HepG2 (cell line): Measurements from ENCODE around the gene STARD10. TPM values are rescaled to one million over a fixed set of nuclear protein-coding genes. Genes with fewer than 3 reads are reported as not detected.

Experiments
- EP300 ChIP-seq, 3 experiments: sonication (generic) in 1 of 3; formaldehyde crosslinking in 1 of 3; IDR thresholded peaks; 2 replicates each; pipeline versions ENCODE4 v1.5.1 to v1.6.1; 2011 to 2020; ENCODE audit warnings: low read depth in 2 of 3, low read length in 2 of 3, borderline replicate concordance in 1 of 3, improper control_type of control experiment in 1 of 3, mild to moderate bottlenecking in 1 of 3, missing genetic modification reagents in 1 of 3, moderate library complexity in 1 of 3
- IRF2 ChIP-seq: IDR thresholded peaks from 2 replicates; pipeline ENCODE4 v1.6.1; 2018; ENCODE audit warnings: missing genetic modification reagents, missing compliant biosample characterization
- KLF16 ChIP-seq, 2 experiments: sonication (generic) in 1 of 2; formaldehyde crosslinking in 1 of 2; IDR thresholded peaks; 2 replicates each; pipeline versions ENCODE4 v1.6.1 to v1.8.0; 2016 to 2023; ENCODE audit warnings: missing genetic modification reagents in 2 of 2, missing compliant biosample characterization in 1 of 2
- MLX ChIP-seq: IDR thresholded peaks from 2 replicates; pipeline ENCODE4 v1.6.1; 2016
- NFRKB ChIP-seq: fragments of 450-650 bp; IDR thresholded peaks from 2 replicates; pipeline ENCODE4 v1.6.1; 2017
- SALL1 ChIP-seq: sonication (generic); formaldehyde crosslinking; IDR thresholded peaks from 2 replicates; pipeline ENCODE4 v1.8.0; 2022; ENCODE audit warnings: mild to moderate bottlenecking, missing genetic modification reagents
- SP5 ChIP-seq: IDR thresholded peaks from 2 replicates; pipeline ENCODE4 v1.6.1; 2016; ENCODE audit warnings: low read depth, borderline replicate concordance
- XRCC5 ChIP-seq: fragments of 200-400 bp; formaldehyde crosslinking; optimal IDR thresholded peaks from 2 replicates; pipeline ENCODE3; 2017; ENCODE audit warnings: mild to moderate bottlenecking, low read length
- ZNF33B ChIP-seq: sonication (generic); formaldehyde crosslinking; IDR thresholded peaks from 2 replicates; pipeline ENCODE4 v1.5.1; 2020; ENCODE audit warnings: mild to moderate bottlenecking, missing genetic modification reagents
- ZNF574 ChIP-seq: sonication (generic); formaldehyde crosslinking; IDR thresholded peaks from 2 replicates; pipeline ENCODE4 v1.4.0; 2020; ENCODE audit warnings: missing genetic modification reagents
- ZNF770 ChIP-seq: sonication (generic); formaldehyde crosslinking; IDR thresholded peaks from 2 replicates; pipeline ENCODE4 v1.5.0; 2020; ENCODE audit warnings: mild to moderate bottlenecking, missing genetic modification reagents
- ZNF781 ChIP-seq: sonication (generic); formaldehyde crosslinking; IDR thresholded peaks from 2 replicates; pipeline ENCODE4 v1.5.1; 2020; ENCODE audit warnings: borderline replicate concordance, mild to moderate bottlenecking, missing genetic modification reagents; ENCODE audit errors: not compliant biosample characterization
- ZNF788 ChIP-seq: sonication (generic); formaldehyde crosslinking; IDR thresholded peaks from 2 replicates; pipeline ENCODE4 v1.5.0; 2020; ENCODE audit warnings: mild to moderate bottlenecking, missing genetic modification reagents, borderline replicate concordance
- ZZZ3 ChIP-seq: sonication (generic); formaldehyde crosslinking; IDR thresholded peaks from 2 replicates; pipeline ENCODE4 v1.4.0; 2020; ENCODE audit warnings: missing genetic modification reagents, mild to moderate bottlenecking, borderline replicate concordance
- polyA plus RNA-seq, 8 experiments: library from polyadenylated mRNA; depleted of rRNA in 3 of 8; stranded (reverse) in 7 of 8; unstranded in 1 of 8; fragments of >200 nt; fragmentation: Illumina TruSeq in 4 of 8; extraction: Trizol in 4 of 8; gene quantifications; 2 replicates each; pipeline versions ENCODE4 v1.2.1 to v1.2.3, GENCODE V29; 2011 to 2016; ENCODE audit warnings: low read depth in 4 of 8, missing spikeins in 1 of 8, mixed read lengths in 1 of 8; ENCODE audit not compliant: insufficient read depth in 1 of 8
- total RNA-seq, 5 experiments: library from RNA; depleted of rRNA; stranded (reverse); fragments of >200 nt; fragmentation: Illumina TruSeq; extraction: Trizol; gene quantifications; 2 replicates each; pipeline ENCODE4 v1.2.3, GENCODE V29; 2016; ENCODE audit warnings: low read depth in 1 of 5
- TF ChIP-seq, protein P1 (sequence below): sonication (generic); formaldehyde crosslinking; IDR thresholded peaks from 2 replicates; pipeline ENCODE4 v1.4.0; 2020; ENCODE audit warnings: missing genetic modification reagents
- TF ChIP-seq, protein P2 (sequence below): IDR thresholded peaks from 2 replicates; pipeline ENCODE4 v1.6.1; 2016; ENCODE audit warnings: control low read depth
- TF ChIP-seq, protein P3 (sequence below): sonication (generic); formaldehyde crosslinking; IDR thresholded peaks from 2 replicates; pipeline ENCODE4 v1.8.0; 2022; ENCODE audit warnings: low read depth, missing genetic modification reagents

Gene STARD10
- total and polyA plus RNA-seq, 2 of the 13 experiments (the other 11 are each of a cell fraction or from before 2014, with no cell fraction given) = 260 to 341 TPM

- TF ChIP-seq, protein P1, sequence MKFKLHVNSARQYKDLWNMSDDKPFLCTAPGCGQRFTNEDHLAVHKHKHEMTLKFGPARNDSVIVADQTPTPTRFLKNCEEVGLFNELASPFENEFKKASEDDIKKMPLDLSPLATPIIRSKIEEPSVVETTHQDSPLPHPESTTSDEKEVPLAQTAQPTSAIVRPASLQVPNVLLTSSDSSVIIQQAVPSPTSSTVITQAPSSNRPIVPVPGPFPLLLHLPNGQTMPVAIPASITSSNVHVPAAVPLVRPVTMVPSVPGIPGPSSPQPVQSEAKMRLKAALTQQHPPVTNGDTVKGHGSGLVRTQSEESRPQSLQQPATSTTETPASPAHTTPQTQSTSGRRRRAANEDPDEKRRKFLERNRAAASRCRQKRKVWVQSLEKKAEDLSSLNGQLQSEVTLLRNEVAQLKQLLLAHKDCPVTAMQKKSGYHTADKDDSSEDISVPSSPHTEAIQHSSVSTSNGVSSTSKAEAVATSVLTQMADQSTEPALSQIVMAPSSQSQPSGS (CRISPR knock-in tag) = peak; percentile 69
- TF ChIP-seq ZNF574 = peak; percentile 53
- TF ChIP-seq ZZZ3 = peak; percentile 92
- no peak; the same call in 1 of the 2 replicates for TF ChIP-seq ZNF788 (CRISPR knock-in tag)
- TF ChIP-seq EP300 (IDR thresholded peaks at IDR 0.05; ENCODE audit: low read depth in 2 of 2, low read length in 2 of 2) = peak in 1 of 2 experiments; percentile 19; a peak in 1 of 4 replicates
- TF ChIP-seq EP300 (CRISPR knock-in tag; IDR thresholded peaks at IDR 0.05; ENCODE audit: borderline replicate concordance) = peak; percentile 23; the same call in 1 of the 2 replicates
- 0 out of 2 replicates have a peak, but pooled peaks have one; percentile 9 for TF ChIP-seq ZNF33B (CRISPR knock-in tag)
- TF ChIP-seq, protein P2, sequence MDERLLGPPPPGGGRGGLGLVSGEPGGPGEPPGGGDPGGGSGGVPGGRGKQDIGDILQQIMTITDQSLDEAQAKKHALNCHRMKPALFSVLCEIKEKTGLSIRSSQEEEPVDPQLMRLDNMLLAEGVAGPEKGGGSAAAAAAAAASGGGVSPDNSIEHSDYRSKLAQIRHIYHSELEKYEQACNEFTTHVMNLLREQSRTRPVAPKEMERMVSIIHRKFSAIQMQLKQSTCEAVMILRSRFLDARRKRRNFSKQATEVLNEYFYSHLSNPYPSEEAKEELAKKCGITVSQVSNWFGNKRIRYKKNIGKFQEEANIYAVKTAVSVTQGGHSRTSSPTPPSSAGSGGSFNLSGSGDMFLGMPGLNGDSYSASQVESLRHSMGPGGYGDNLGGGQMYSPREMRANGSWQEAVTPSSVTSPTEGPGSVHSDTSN (CRISPR knock-in tag) = peak; percentile 63; the same call in 1 of the 2 replicates
- TF ChIP-seq, protein P3, sequence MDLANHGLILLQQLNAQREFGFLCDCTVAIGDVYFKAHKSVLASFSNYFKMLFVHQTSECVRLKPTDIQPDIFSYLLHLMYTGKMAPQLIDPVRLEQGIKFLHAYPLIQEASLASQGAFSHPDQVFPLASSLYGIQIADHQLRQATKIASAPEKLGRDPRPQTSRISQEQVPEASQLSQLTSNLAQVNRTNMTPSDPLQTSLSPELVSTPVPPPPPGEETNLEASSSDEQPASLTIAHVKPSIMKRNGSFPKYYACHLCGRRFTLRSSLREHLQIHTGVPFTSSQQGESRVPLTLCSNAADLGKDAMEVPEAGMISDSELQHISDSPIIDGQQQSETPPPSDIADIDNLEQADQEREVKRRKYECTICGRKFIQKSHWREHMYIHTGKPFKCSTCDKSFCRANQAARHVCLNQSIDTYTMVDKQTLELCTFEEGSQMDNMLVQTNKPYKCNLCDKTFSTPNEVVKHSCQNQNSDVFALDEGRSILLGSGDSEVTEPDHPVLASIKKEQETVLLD (CRISPR knock-in tag) = no peak
- peak; percentile 93 for TF ChIP-seq ZNF770 (CRISPR knock-in tag)
- no peak for TF ChIP-seq NFRKB
- 0 out of 2 replicates have a peak, but pooled peaks have one; percentile 36 for TF ChIP-seq IRF2 (CRISPR knock-in tag)
- 0 out of 2 replicates have a peak, but pooled peaks have one; percentile 48 for TF ChIP-seq MLX
- 0 out of 4 replicates have a peak, but pooled peaks of 1 of the 2 experiments have one; percentile 39 for TF ChIP-seq KLF16 (CRISPR knock-in tag; IDR thresholded peaks at IDR 0.05)
- peak; percentile 97 for TF ChIP-seq XRCC5
- TF ChIP-seq ZNF781 (CRISPR knock-in tag) = peak; percentile 25
- peak; percentile 89 for TF ChIP-seq SALL1 (CRISPR knock-in tag)
- peak; percentile 61 for TF ChIP-seq SP5 (CRISPR knock-in tag)
Measured at GRCh38 chr11:72787216-72788104, 6.4 kb downstream of the STARD10 start (continued).
